RWPE1 (cell line): Measurements from ENCODE around the gene RELL1.

Source experiments
- CTCF ChIA-PET: fragments of 350-600 bp; sonication (Branson Sonifier 250); formaldehyde crosslinking; extraction: SDS; loops from one replicate; lab custom pipeline; 2021; lab: Yijun Ruan, JAX
- POLR2A ChIA-PET: fragments of 400-600 bp; formaldehyde crosslinking; extraction: SDS; loops from one replicate; lab custom pipeline; 2020; ENCODE audit warnings: antibody characterized with exemption; ENCODE audit not compliant: low non-redundant PET; lab: Yijun Ruan, JAX
- DNase-seq: peaks from one replicate; pipeline ENCODE4 v3.0.0; 2012; ENCODE audit warnings: low spot score
- H3K27ac ChIP-seq: fragments of 450-650 bp; 2 replicates; pipeline ENCODE4 v1.5.1; 2017
- TF ChIP-seq, protein P1 (sequence below): fragments of 450-650 bp; conservative IDR thresholded peaks from 2 replicates; pipeline ENCODE4 v1.5.1; 2017; ENCODE audit warnings: low read depth, mild to moderate bottlenecking

Gene RELL1

DNA sequence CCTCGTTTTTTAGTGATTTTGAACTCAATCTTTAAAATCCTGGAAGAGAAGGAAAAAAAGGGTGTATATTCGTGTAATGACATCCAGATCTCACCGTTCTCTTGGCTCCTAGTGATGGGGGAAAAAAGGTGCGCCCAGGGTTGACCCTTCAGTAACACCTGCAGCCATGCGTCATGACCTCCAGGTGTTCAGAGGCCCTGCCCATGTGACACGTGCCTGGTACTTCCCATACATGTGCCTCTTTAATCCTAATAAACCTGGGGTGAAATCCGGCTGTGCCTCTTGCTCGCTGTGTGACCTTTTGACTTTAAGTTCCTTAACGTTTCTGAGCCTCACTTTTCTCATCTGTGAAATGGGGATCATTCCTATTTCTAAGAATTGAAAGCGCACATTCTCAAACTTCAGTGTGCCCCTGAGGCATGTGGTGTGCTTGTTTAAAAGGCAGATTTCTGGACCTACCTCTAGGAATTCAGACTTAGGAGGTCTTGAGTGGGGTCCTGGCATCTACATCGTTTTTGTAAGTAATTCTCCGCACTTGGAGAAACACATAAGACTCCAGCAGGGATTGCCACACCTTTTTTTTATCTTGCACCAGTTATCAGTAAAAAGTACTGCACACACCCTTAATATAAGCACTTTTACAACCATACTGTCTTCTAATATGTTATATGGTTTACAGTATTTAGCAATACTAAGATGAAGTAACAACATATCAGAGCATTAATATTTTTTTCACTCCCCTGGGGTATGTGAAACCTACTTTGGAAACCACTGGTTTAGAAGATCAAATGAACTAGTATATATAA lies 90.1 kb downstream of the RELL1 start:
- POLR2A ChIA-PET = no interaction called here
- TF ChIP-seq, protein P1, sequence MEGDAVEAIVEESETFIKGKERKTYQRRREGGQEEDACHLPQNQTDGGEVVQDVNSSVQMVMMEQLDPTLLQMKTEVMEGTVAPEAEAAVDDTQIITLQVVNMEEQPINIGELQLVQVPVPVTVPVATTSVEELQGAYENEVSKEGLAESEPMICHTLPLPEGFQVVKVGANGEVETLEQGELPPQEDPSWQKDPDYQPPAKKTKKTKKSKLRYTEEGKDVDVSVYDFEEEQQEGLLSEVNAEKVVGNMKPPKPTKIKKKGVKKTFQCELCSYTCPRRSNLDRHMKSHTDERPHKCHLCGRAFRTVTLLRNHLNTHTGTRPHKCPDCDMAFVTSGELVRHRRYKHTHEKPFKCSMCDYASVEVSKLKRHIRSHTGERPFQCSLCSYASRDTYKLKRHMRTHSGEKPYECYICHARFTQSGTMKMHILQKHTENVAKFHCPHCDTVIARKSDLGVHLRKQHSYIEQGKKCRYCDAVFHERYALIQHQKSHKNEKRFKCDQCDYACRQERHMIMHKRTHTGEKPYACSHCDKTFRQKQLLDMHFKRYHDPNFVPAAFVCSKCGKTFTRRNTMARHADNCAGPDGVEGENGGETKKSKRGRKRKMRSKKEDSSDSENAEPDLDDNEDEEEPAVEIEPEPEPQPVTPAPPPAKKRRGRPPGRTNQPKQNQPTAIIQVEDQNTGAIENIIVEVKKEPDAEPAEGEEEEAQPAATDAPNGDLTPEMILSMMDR = no peak
- DNase-seq = no peak
- no peak overlapping the region for H3K27ac ChIP-seq
- CTCF ChIA-PET = no interaction called here

DNA sequence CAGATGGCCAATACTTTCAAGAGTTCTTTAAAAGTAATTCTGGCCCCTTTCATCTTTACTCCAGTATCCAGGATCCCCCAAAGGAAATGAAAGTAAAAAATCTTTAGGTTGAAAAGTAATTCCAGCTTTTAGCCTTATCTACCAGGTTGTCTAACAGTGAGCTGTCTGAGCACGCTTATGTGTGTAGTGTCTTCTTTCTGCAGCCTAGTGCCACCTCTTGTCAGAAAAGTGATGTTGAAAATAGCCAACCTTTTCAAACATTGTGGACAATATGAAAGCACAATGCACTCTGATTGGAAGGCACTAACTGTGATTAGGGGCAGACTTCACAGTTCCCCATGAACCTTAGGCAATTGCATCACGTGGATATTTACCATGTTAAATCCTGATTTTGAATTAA lies 92.1 kb downstream of the RELL1 start:
- ChIA-PET CTCF (interaction anchor here (0.7 to 1.0 kb wide), 2 partner anchors 9 to 174 kb away, joined by 4 read pairs; no protein-coding TSS in a partner anchor), POLR2A (no interaction called here)
- no peak for DNase-seq
- TF ChIP-seq, protein P1 = no peak
- no peak overlapping the region for H3K27ac ChIP-seq

DNA sequence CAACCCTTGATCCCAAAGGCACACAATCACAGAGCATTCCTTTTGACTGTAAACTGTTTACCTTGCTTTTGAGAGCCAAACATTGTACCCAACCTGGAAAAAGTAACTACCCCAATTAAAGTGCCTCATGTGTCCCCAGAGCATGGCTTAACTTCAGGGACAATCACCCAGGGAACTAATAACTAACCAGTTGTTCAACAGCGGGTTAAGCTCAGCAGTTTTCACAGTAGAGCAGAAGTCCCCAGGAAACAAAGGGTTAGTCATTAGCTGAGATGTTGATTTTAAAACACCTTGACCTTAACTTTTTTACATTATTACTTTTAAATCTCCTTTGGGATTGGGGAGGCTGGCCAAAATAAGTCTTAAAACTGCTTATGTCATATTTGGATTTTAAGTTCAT lies 94.8 kb downstream of the RELL1 start:
- no peak overlapping the region for H3K27ac ChIP-seq
- TF ChIP-seq, protein P1 = no peak
- CTCF ChIA-PET = no interaction called here
- POLR2A ChIA-PET = no interaction called here
- no peak for DNase-seq

DNA sequence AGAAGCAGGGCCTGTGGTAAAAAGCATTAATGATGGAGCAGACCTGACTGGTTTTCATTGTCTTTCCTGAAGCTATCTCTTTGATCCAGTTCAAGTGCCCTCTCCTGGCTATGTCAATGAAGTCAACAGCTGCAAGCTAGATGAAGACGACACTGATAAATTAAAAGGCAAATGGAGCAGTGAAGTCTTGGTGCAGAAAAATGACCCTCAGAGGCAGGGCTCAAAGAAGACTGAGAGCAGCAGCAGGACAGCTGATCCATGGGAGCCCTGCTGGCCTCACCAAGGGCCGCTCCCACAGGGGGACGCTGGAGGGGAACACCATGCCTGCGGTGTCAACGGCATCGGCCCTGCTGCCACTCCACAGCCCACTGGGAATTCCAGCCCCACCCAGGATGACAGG lies 96.2 kb downstream of the RELL1 start:
- ChIA-PET CTCF (interaction anchor here (0.5 to 0.6 kb wide), 2 partner anchors 11 to 86 kb away, joined by 3 to 4 read pairs; no protein-coding TSS in a partner anchor), POLR2A (no interaction called here)
- H3K27ac ChIP-seq = no peak overlapping the region
- DNase-seq = no peak
- TF ChIP-seq, protein P1 = no peak

DNA sequence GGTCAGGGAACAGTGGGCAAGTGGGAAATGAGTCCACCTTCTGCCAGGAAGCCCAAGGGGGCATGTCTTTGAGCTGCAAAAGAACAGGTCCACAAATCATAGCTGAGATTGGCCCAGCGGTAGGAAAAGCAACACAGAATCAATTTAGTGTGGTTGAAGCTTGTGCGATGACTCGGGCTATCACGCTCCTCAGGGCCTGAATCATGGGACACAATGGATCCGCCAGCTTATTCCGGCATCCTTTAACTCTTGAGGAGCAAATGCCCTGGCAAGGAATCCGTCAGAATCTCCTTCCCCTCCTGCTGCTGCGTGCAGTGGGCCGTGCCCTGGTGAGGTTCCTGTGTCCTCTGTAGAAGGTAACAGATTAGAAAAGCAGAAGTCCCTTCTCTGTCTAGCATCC lies 98.0 kb downstream of the RELL1 start:
- no peak for DNase-seq
- ChIA-PET CTCF (interaction anchor here (0.6 kb wide), 2 partner anchors 201 to 966 kb away, joined by 3 read pairs; no protein-coding TSS in a partner anchor), POLR2A (no interaction called here)
- H3K27ac ChIP-seq = no peak overlapping the region
- TF ChIP-seq, protein P1 = no peak

DNA sequence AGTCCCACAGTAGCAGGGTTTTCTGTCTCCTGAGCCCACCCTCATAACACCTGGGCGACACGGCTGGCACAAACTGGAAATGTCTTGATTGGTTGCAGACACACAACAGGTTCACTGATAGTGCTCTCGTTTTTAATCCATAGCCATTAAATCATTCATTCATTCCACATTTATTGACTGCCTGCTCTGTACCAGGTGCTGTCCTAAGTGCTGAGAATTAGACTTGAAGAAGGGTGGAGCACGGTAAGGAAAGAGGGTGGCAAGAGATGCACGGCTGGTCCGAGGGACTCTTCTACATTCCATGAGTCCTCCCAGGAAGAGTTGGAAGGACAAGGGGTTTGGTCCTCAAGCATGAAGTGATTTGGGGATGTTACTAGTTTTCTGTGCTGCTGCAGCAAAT lies 100.0 kb downstream of the RELL1 start:
- CTCF ChIA-PET = no interaction called here
- TF ChIP-seq, protein P1 = no peak
- no peak for DNase-seq
- no peak overlapping the region for H3K27ac ChIP-seq
- POLR2A ChIA-PET = no interaction called here
